Stimulated activated memory B cell treated with anti-CD40 and anti-IgM and Interleukin-4, amounts not matched to agents 10 μg/mL and 1 μg/mL and 100 μg/mL, for 72 hours (primary cell): Measurements from ENCODE around the gene ADCY5.

ENCODE experiments used
- ATAC-seq: fragments of 150-1000 bp; cut with Tn5 transposase; 2 replicates; pipeline ENCODE4 v1.10.0; 2021
- H3K27ac Mint-ChIP-seq: one replicate; pipeline ENCODE4 v1.8.0; 2022; ENCODE audit warnings: mild to moderate bottlenecking, mixed read lengths
- H3K27me3 Mint-ChIP-seq: one replicate; pipeline ENCODE4 v1.8.0; 2022; ENCODE audit warnings: mixed read lengths
- H3K36me3 Mint-ChIP-seq: one replicate; pipeline ENCODE4 v1.8.0; 2022; ENCODE audit warnings: mixed read lengths
- H3K4me1 Mint-ChIP-seq: one replicate; pipeline ENCODE4 v1.8.0; 2022; ENCODE audit warnings: mixed read lengths
- H3K4me3 Mint-ChIP-seq: one replicate; pipeline ENCODE4 v1.8.0; 2022; ENCODE audit warnings: mild to moderate bottlenecking, moderate library complexity, mixed read lengths
- H3K9me3 Mint-ChIP-seq: one replicate; pipeline ENCODE4 v1.8.0; 2022; ENCODE audit warnings: mixed read lengths

Gene ADCY5

GRCh38 chr3:123392871-123393620 lies 55.8 kb downstream of the ADCY5 start:
- Mint-ChIP-seq H3K4me1 (no peaks in the 10 kb centered on the region), H3K27me3 (peaks cover 31% of the 10 kb centered on the region), H3K36me3 (no peaks in the 10 kb centered on the region), H3K4me3 (no peak overlapping the region), H3K9me3 (no peaks in the 10 kb centered on the region), H3K27ac (no peak overlapping the region)
- no peak for ATAC-seq

- Mint-ChIP-seq H3K27me3 (peaks cover 38% of the 10 kb centered on the region), H3K9me3 (no peaks in the 10 kb centered on the region), H3K4me1 (no peaks in the 10 kb centered on the region), H3K36me3 (no peaks in the 10 kb centered on the region), H3K4me3 (no peak overlapping the region), H3K27ac (no peak overlapping the region)
- ATAC-seq: no peak
These were observed 56.5 kb downstream of the ADCY5 start for GRCh38 chr3:123392368-123392767.

DNA sequence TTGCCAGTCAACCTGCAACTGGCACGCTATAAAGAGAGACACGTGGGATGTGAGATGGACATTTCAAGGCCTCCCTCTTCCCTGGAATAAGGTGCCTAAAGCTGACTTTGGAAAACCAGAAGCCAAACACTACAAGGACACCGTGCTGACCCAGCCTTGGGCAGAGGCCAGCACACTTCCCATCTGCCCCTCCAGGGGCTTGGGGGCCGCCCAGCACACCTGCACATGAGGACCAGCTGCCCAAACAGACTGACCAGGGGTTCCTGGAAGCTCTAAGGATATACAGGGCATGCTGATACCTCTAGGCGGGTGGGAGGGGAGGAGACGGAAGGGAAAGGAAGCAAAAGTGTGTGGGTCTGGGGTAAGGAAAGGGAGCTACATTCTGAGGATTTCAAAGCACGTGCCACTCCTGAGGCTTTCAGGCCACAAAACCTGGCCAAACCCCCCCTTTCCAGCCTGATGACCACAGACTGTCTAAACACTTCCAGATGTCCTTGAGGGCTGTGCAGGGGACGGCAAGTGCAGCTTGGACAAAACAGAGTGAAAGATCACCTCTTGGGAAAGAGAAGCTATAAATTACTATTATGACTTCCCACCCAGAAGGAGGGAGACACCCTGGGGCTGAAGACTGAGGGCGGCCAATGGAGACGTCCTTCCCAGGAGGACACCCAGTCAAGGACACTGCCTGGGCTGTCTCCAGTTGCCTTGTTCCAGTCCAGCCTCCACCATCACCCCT lies 57.9 kb downstream of the ADCY5 start:
- ATAC-seq: no peak
- Mint-ChIP-seq H3K4me1 (no peaks in the 10 kb centered on the region), H3K36me3 (no peaks in the 10 kb centered on the region), H3K27me3 (peaks cover 44% of the 10 kb centered on the region), H3K27ac (no peak overlapping the region), H3K9me3 (no peaks in the 10 kb centered on the region), H3K4me3 (no peak overlapping the region)

- Mint-ChIP-seq H3K27me3 (peaks cover 42% of the 10 kb centered on the region), H3K4me1 (no peaks in the 10 kb centered on the region), H3K4me3 (no peak overlapping the region), H3K27ac (no peak overlapping the region), H3K36me3 (no peaks in the 10 kb centered on the region), H3K9me3 (no peaks in the 10 kb centered on the region)
- no peak for ATAC-seq
These were observed 59.3 kb downstream of the ADCY5 start for GRCh38 chr3:123389628-123389918.

- H3K27me3 Mint-ChIP-seq: peaks cover 48% of the 10 kb centered on the region
- H3K27ac Mint-ChIP-seq: no peak overlapping the region
- no peak overlapping the region for H3K4me3 Mint-ChIP-seq
- H3K9me3 Mint-ChIP-seq: no peaks in the 10 kb centered on the region
- ATAC-seq: no peak
- H3K4me1 Mint-ChIP-seq: no peaks in the 10 kb centered on the region
- no peaks in the 10 kb centered on the region for H3K36me3 Mint-ChIP-seq
These were observed 59.9 kb downstream of the ADCY5 start for GRCh38 chr3:123388811-123389627.

DNA sequence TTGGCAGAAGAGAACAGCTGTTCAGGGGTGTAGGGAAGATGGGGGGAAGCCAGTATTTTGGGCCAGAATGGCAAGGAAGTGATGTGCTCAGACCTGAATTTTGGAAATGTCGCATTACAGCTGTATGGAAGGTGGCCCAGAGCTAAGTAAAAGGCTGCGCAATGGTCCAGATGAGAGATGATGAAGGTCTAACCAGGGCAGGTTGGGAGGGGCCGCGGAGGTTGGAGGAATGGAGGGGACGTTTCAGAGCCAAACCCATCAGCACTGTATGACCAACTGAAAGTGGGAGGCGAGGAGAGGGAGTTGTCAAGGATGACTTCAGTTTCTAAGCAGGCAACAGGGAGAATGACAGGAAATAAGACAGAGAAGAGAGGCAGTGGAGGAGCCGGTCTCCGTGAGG lies 60.8 kb downstream of the ADCY5 start:
- Mint-ChIP-seq H3K27ac (no peak overlapping the region), H3K36me3 (no peaks in the 10 kb centered on the region), H3K4me1 (no peaks in the 10 kb centered on the region), H3K4me3 (no peak overlapping the region), H3K27me3 (peaks cover 55% of the 10 kb centered on the region), H3K9me3 (no peaks in the 10 kb centered on the region)
- ATAC-seq: no peak

DNA sequence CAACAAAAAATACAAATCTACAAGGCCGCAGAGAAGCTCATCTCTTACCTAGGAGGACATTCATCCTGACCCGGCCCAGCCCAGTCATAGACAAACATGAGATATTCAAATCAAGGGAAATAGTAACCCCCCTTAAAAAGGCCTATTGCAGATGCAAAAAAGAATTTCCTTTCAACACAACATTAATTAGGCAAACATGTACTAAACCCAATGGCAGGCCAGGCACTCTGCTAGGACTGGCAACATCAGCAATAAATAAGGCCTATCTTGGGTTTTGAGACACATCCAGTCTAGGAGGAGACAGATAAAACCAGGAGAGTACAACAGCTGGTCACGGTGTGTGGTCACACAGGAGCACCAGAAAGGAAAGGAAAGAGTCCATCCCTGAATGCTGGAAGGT lies 61.4 kb downstream of the ADCY5 start:
- Mint-ChIP-seq H3K27me3 (peaks cover 55% of the 10 kb centered on the region), H3K4me3 (no peak overlapping the region), H3K4me1 (no peaks in the 10 kb centered on the region), H3K9me3 (no peaks in the 10 kb centered on the region), H3K36me3 (no peaks in the 10 kb centered on the region), H3K27ac (no peak overlapping the region)
- ATAC-seq: no peak

GRCh38 chr3:123386477-123387040 lies 62.3 kb downstream of the ADCY5 start:
- H3K4me1 Mint-ChIP-seq: no peaks in the 10 kb centered on the region
- no peak overlapping the region for H3K4me3 Mint-ChIP-seq
- no peak for ATAC-seq
- H3K36me3 Mint-ChIP-seq: no peaks in the 10 kb centered on the region
- H3K27me3 Mint-ChIP-seq: peaks cover 55% of the 10 kb centered on the region
- no peak overlapping the region for H3K27ac Mint-ChIP-seq
- H3K9me3 Mint-ChIP-seq: no peaks in the 10 kb centered on the region

- Mint-ChIP-seq H3K27me3 (peaks cover 55% of the 10 kb centered on the region), H3K4me3 (no peak overlapping the region), H3K27ac (no peak overlapping the region), H3K4me1 (no peaks in the 10 kb centered on the region), H3K36me3 (no peaks in the 10 kb centered on the region), H3K9me3 (no peaks in the 10 kb centered on the region)
- no peak for ATAC-seq
These were observed 62.9 kb downstream of the ADCY5 start for GRCh38 chr3:123385981-123386380.

DNA sequence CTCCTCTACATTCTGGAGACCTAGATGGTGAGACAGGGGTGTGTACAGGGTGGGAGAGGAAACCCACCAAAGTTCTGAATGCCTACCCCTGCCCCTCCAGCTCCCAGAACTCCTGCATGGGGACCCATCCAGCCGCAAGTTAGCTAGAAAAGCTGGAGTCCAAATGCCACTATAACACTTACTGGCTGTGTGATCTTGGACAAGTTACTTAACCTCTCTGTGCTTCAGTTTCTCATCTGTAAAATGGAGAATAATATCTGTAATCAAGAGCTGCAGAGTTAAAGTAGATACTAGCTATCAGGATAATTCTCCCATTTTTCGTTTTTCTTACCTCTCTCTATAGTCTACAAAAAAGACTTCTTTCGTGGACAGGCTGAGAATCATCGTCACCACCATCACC lies 63.4 kb downstream of the ADCY5 start:
- no peak for ATAC-seq
- H3K27me3 Mint-ChIP-seq: peaks cover 55% of the 10 kb centered on the region
- H3K27ac Mint-ChIP-seq: no peak overlapping the region
- H3K36me3 Mint-ChIP-seq: no peaks in the 10 kb centered on the region
- H3K9me3 Mint-ChIP-seq: no peaks in the 10 kb centered on the region
- no peaks in the 10 kb centered on the region for H3K4me1 Mint-ChIP-seq
- no peak overlapping the region for H3K4me3 Mint-ChIP-seq

- no peaks in the 10 kb centered on the region for H3K4me1 Mint-ChIP-seq
- H3K27ac Mint-ChIP-seq: no peak overlapping the region
- peaks cover 55% of the 10 kb centered on the region for H3K27me3 Mint-ChIP-seq
- H3K9me3 Mint-ChIP-seq: no peaks in the 10 kb centered on the region
- H3K36me3 Mint-ChIP-seq: no peaks in the 10 kb centered on the region
- no peak for ATAC-seq
- H3K4me3 Mint-ChIP-seq: no peak overlapping the region
These were observed 63.9 kb downstream of the ADCY5 start for GRCh38 chr3:123385001-123385401.

- no peak overlapping the region for H3K4me3 Mint-ChIP-seq
These were observed 64.6 kb downstream of the ADCY5 start for GRCh38 chr3:123384256-123384655.

DNA sequence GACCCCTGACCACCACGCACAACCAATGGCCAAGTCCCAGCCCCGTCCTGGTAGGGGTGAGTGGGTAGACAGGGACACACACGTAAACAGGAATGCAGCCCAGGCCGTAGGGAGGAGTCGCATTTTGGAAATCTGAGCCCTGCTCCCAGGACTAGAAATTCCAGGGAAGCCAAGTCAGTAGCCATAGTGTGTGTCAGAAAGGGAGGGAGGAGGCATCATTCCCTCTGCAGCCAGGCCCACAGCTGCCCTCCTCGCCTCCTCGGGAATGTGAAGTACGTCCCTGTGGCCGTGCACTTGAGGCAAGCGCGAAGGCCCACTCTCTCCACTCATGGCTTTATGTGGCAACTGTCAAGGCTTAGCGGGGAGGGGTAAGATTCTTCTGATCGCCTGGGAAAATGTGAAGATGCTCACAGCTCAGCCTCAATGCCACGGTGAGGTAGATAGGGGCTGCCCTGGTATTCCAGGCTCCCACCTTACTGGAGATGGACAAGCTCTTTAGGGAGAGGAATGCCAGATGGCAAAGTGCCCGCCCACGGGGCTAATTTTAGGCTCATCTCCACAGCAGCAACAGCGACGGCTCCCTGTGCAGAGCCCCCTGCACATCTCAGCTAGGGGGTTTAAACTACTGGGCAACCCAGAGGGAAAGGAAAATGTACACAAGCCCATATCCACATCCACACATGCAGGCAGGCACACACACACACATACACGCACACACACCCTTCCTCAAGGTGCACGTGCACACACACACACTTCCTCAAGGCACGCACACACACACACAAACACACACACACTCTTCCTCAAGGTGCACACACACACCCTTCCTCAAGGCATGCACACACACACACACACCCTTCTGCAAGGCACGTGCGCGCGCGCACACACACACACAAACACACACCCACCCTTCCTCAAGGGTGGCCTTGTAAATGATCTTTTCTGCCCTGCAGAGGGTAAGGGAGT lies 65.5 kb downstream of the ADCY5 start:
- Mint-ChIP-seq H3K4me1 (no peaks in the 10 kb centered on the region), H3K27me3 (peaks cover 47% of the 10 kb centered on the region), H3K9me3 (no peaks in the 10 kb centered on the region), H3K36me3 (no peaks in the 10 kb centered on the region), H3K4me3 (no peak overlapping the region), H3K27ac (no peak overlapping the region)
- ATAC-seq: no peak

More at GRCh38 chr3:123384256-123384655, 64.6 kb downstream of the ADCY5 start:
- H3K4me1 Mint-ChIP-seq: no peaks in the 10 kb centered on the region
- ATAC-seq: no peak
- no peak overlapping the region for H3K27ac Mint-ChIP-seq
- no peaks in the 10 kb centered on the region for H3K36me3 Mint-ChIP-seq
- H3K9me3 Mint-ChIP-seq: no peaks in the 10 kb centered on the region
- peaks cover 55% of the 10 kb centered on the region for H3K27me3 Mint-ChIP-seq

- Mint-ChIP-seq H3K36me3 (no peaks in the 10 kb centered on the region), H3K27ac (no peak overlapping the region), H3K27me3 (peaks cover 18% of the 10 kb centered on the region), H3K9me3 (no peaks in the 10 kb centered on the region), H3K4me3 (no peak overlapping the region), H3K4me1 (no peaks in the 10 kb centered on the region)
- no peak for ATAC-seq
These were observed 68.6 kb downstream of the ADCY5 start for GRCh38 chr3:123380261-123380660.
